A549 treated with Mapracorat at 1 μM for 4 hours (cell line): Measurements from ENCODE around the gene OR5H14. TPM values are rescaled to one million over a fixed set of nuclear protein-coding genes. Genes with fewer than 3 reads are reported as not detected.

ENCODE experiments used
- total RNA-seq: library from RNA; stranded (reverse); fragments of 200-300 nt; extraction: Qiagen RNA extraction; gene quantifications from 5 replicates; pipeline ENCODE4 v1.2.3, GENCODE V29; 2022

The OR5H14 gene
- not detected in 5 replicates for total RNA-seq

GRCh38 chr3:98147179-98147578 lies at the start of gene OR5H14:
OR5H14 (plus strand) TSS chr3:98147479; CDS start chr3:98149386, 1,907 bp downstream.

GRCh38 chr3:98130421-98130820 lies 16.9 kb upstream of the OR5H14 start, which contains the start of gene OR5H1:
OR5H1 (plus strand) TSS chr3:98130721; CDS start chr3:98132698, 1,977 bp downstream.

GRCh38 chr3:98166396-98166795 lies 19.1 kb downstream of the OR5H14 start, which contains the start of gene OR5H15:
OR5H15 (plus strand) TSS chr3:98166696; CDS start chr3:98168700, 2,004 bp downstream.

Other genes starting within 250 kb of the OR5H14 start
- gene RIOX2, start 175.0 kb upstream of the OR5H14 start, total RNA-seq = 27.7 to 31.9 TPM (median 29.6 TPM) in 5 replicates
- gene GABRR3, start 112.2 kb upstream of the OR5H14 start, total RNA-seq = not detected in 5 replicates
- not detected in 5 replicates for gene OR5AC2, start 60.3 kb upstream of the OR5H14 start, total RNA-seq
- not detected in 5 replicates for gene OR5H1, start 16.8 kb upstream of the OR5H14 start, total RNA-seq
- not detected in 5 replicates for gene OR5H15, start 19.2 kb downstream of the OR5H14 start, total RNA-seq
- gene OR5H6, start 116.8 kb downstream of the OR5H14 start, total RNA-seq = not detected in 5 replicates
- not detected in 5 replicates for gene OR5H2, start 135.0 kb downstream of the OR5H14 start, total RNA-seq
- not detected in 5 replicates for gene OR5K4, start 206.4 kb downstream of the OR5H14 start, total RNA-seq
- not detected in 5 replicates for gene OR5K3, start 243.2 kb downstream of the OR5H14 start, total RNA-seq